ENCODE data around the gene SMC5. TPM values are rescaled to one million over a fixed set of nuclear protein-coding genes. Genes with fewer than 3 reads are reported as not detected.

Gene SMC5
- total RNA-seq: 75.0 and 82.1 TPM in 2 replicates
- 41.1 TPM for total RNA-seq (2013)
- 8.9 and 14.9 TPM in 2 replicates for polyA plus RNA-seq
- 9.4 and 14.2 TPM in 2 replicates for polyA minus RNA-seq

- DNase-seq: peak; percentile 95
- no peaks in the 10 kb centered on the region for H3K27me3 ChIP-seq (replicated peaks in 1 of 4; ENCODE audit: control extremely low read depth in 1 of 4, control insufficient read depth in 3 of 4, insufficient read depth in 4 of 4, low read length in 3 of 4)
- TF ChIP-seq EZH2 (IDR thresholded peaks at IDR 0.05; ENCODE audit: borderline replicate concordance, insufficient read depth, low read depth, low read length, poor library complexity, severe bottlenecking): no peak
- TF ChIP-seq, protein P1, sequence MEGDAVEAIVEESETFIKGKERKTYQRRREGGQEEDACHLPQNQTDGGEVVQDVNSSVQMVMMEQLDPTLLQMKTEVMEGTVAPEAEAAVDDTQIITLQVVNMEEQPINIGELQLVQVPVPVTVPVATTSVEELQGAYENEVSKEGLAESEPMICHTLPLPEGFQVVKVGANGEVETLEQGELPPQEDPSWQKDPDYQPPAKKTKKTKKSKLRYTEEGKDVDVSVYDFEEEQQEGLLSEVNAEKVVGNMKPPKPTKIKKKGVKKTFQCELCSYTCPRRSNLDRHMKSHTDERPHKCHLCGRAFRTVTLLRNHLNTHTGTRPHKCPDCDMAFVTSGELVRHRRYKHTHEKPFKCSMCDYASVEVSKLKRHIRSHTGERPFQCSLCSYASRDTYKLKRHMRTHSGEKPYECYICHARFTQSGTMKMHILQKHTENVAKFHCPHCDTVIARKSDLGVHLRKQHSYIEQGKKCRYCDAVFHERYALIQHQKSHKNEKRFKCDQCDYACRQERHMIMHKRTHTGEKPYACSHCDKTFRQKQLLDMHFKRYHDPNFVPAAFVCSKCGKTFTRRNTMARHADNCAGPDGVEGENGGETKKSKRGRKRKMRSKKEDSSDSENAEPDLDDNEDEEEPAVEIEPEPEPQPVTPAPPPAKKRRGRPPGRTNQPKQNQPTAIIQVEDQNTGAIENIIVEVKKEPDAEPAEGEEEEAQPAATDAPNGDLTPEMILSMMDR (IDR thresholded peaks at IDR 0.05): no peak
- peaks cover 67% of the 10 kb centered on the region for H3K79me2 ChIP-seq (ENCODE audit: control insufficient read depth, insufficient read depth, low read length)
- POLR2A ChIA-PET: no interaction called here
- H3K27ac ChIP-seq (ENCODE audit: low read length in 2 of 2): peak within 1 kb of the TSS; percentile 89 to 93
- peaks cover 40% of the 10 kb centered on the region for H4K20me1 ChIP-seq (ENCODE audit: control insufficient read depth, insufficient read depth, low read length, poor library complexity, severe bottlenecking)
- intact Hi-C loops (cut with micrococcal nuclease): loop anchor here (1.0 to 5.0 kb wide), 5 partner anchors 155 to 1652 kb away; partner anchors contain the start of genes ABHD17B, C9orf85, KLF9 and PTAR1
- peaks cover 45% of the 10 kb centered on the region for H3K4me1 Mint-ChIP-seq
- H3K4me1 ChIP-seq (ENCODE audit: control insufficient read depth in 2 of 2, insufficient read depth in 2 of 2, low read length in 2 of 2): peaks cover 26 to 34% of the 10 kb centered on the region in 2 donors
- H3K36me3 ChIP-seq (replicated peaks in 1 of 2; ENCODE audit: control extremely low read depth in 1 of 2, control insufficient read depth in 1 of 2, extremely low read depth in 1 of 2, insufficient read depth in 2 of 2, low read length in 1 of 2): peaks cover 0 to 3% of the 10 kb centered on the region in 2 experiments
- peak; percentile 86 for ATAC-seq (ENCODE audit: low read depth)
- no peaks in the 10 kb centered on the region for H3K9me3 ChIP-seq (ENCODE audit: control extremely low read depth in 1 of 3, control insufficient read depth in 2 of 3, insufficient read depth in 1 of 3, low read length in 2 of 3)
- peak within 1 kb of the TSS; percentile 97 for H3K27ac Mint-ChIP-seq
- H3K4me2 ChIP-seq (replicated peaks; ENCODE audit: low read depth, low read length, poor library complexity, severe bottlenecking): peak within 1 kb of the TSS; percentile 87
- H3K4me3 ChIP-seq (ENCODE audit: control extremely low read depth in 1 of 5, extremely low read depth in 1 of 5, insufficient read depth in 1 of 5, low read depth in 2 of 5, low read length in 4 of 5): peak within 1 kb of the TSS; percentile 72 to 96 (median 93)
- peak within 1 kb of the TSS; percentile 92 for H3K4me3 Mint-ChIP-seq
- H3K9me3 Mint-ChIP-seq (ENCODE audit: insufficient read depth): no peaks in the 10 kb centered on the region
- under 1% methylated on average over 75 of the region's 75 CpGs for WGBS (ENCODE audit: insufficient coverage)
- peak within 1 kb of the TSS; percentile 93 for H3K9ac ChIP-seq (ENCODE audit: low read length)
- CTCF ChIA-PET: no interaction called here
- H3K27me3 Mint-ChIP-seq: no peaks in the 10 kb centered on the region
- H2AFZ ChIP-seq (ENCODE audit: insufficient read depth, low read depth, low read length, poor library complexity, severe bottlenecking): peak within 1 kb of the TSS; percentile 91
These were observed at the start of gene SMC5 for GRCh38 chr9:70258692-70259511. SMC5 (plus strand) TSS chr9:70258978; CDS start chr9:70259079, 101 bp downstream.

- Mint-ChIP-seq H3K4me3 (no peak overlapping the region), H3K27me3 (peaks cover 7% of the 10 kb centered on the region), H3K27ac (no peak overlapping the region), H3K4me1 (no peaks in the 10 kb centered on the region), H3K9me3 (ENCODE audit: insufficient read depth) (no peaks in the 10 kb centered on the region)
- intact Hi-C loops (cut with micrococcal nuclease): no loop called here
- Histone ChIP-seq H3K4me3 (ENCODE audit: control extremely low read depth in 1 of 5, extremely low read depth in 1 of 5, insufficient read depth in 1 of 5, low read depth in 2 of 5, low read length in 4 of 5) (no peak overlapping the region), H3K4me2 (replicated peaks; ENCODE audit: low read depth, low read length, poor library complexity, severe bottlenecking) (no peak overlapping the region), H3K4me1 (ENCODE audit: control insufficient read depth in 2 of 2, insufficient read depth in 2 of 2, low read length in 2 of 2) (no peaks in the 10 kb centered on the region), H3K27me3 (replicated peaks in 1 of 4; ENCODE audit: control extremely low read depth in 1 of 4, control insufficient read depth in 3 of 4, insufficient read depth in 4 of 4, low read length in 3 of 4) (no peaks in the 10 kb centered on the region), H3K36me3 (replicated peaks in 1 of 2; ENCODE audit: control extremely low read depth in 1 of 2, control insufficient read depth in 1 of 2, extremely low read depth in 1 of 2, insufficient read depth in 2 of 2, low read length in 1 of 2) (no peaks in the 10 kb centered on the region), H2AFZ (ENCODE audit: insufficient read depth, low read depth, low read length, poor library complexity, severe bottlenecking) (no peak overlapping the region), H3K9ac (ENCODE audit: low read length) (no peak overlapping the region), H3K79me2 (ENCODE audit: control insufficient read depth, insufficient read depth, low read length) (no peaks in the 10 kb centered on the region), H3K27ac (ENCODE audit: low read length in 2 of 2) (no peak overlapping the region), H4K20me1 (ENCODE audit: control insufficient read depth, insufficient read depth, low read length, poor library complexity, severe bottlenecking) (no peaks in the 10 kb centered on the region), H3K9me3 (ENCODE audit: control extremely low read depth in 1 of 3, control insufficient read depth in 2 of 3, insufficient read depth in 1 of 3, low read length in 2 of 3) (peaks cover 0 to 7% (median 3%) of the 10 kb centered on the region in 3 donors)
- WGBS (ENCODE audit: insufficient coverage): 97% methylated on average over 11 of the region's 16 CpGs
- TF ChIP-seq, protein P1 (IDR thresholded peaks at IDR 0.05): no peak
- no peak for TF ChIP-seq EZH2 (IDR thresholded peaks at IDR 0.05; ENCODE audit: borderline replicate concordance, insufficient read depth, low read depth, low read length, poor library complexity, severe bottlenecking)
- ATAC-seq (ENCODE audit: low read depth) (no peak), DNase-seq (no peak)
- ChIA-PET CTCF (no interaction called here), POLR2A (no interaction called here)
These were observed 41.7 kb upstream of the SMC5 start for GRCh38 chr9:70217029-70217428.
